NT2/D1 (cell line): ENCODE measurements around the gene ZNF563.
"Not testable (repeated sequence)": the region's sequence is repeated elsewhere in the genome, so short reads cannot be mapped to it uniquely, and the experiment has no call there.

Source experiments
- DNase-seq: peaks from one replicate; pipeline ENCODE4 v3.0.0-alpha.2; 2011; ENCODE audit warnings: low read depth, low spot score
- H3K27me3 ChIP-seq: 2 replicates; pipeline ENCODE4 v1.6.0; 2011; ENCODE audit warnings: mild to moderate bottlenecking; ENCODE audit not compliant: insufficient read length, insufficient read depth
- H3K36me3 ChIP-seq: 2 replicates; pipeline ENCODE4 v1.6.1; 2011; ENCODE audit warnings: mild to moderate bottlenecking, low read length, mixed read lengths; ENCODE audit not compliant: insufficient read depth, insufficient read length
- H3K4me1 ChIP-seq: 2 replicates; pipeline ENCODE4 v1.5.1; 2011; ENCODE audit not compliant: insufficient read depth, insufficient read length
- H3K4me3 ChIP-seq: 2 replicates; pipeline ENCODE4 v1.5.1; 2011; ENCODE audit warnings: low read depth; ENCODE audit not compliant: insufficient read length
- H3K9ac ChIP-seq: 2 replicates; pipeline ENCODE4 v1.6.0; 2011; ENCODE audit warnings: low read depth; ENCODE audit not compliant: insufficient read length
- H3K9me3 ChIP-seq: 2 replicates; pipeline ENCODE4 v1.5.1; 2011; ENCODE audit warnings: mild to moderate bottlenecking, low read length; ENCODE audit not compliant: insufficient read depth
- SUZ12 ChIP-seq: IDR thresholded peaks from 2 replicates; pipeline ENCODE4 v1.6.1; 2011; ENCODE audit not compliant: insufficient read length, insufficient read depth; ENCODE audit errors: extremely low read depth
- YY1 ChIP-seq: IDR thresholded peaks from 2 replicates; pipeline ENCODE4 v1.6.1; 2011; ENCODE audit not compliant: insufficient read length, insufficient read depth
- ZNF274 ChIP-seq: IDR thresholded peaks from 2 replicates; pipeline ENCODE4 v1.6.1; 2011; ENCODE audit warnings: mild to moderate bottlenecking, low read depth, low read length

Gene ZNF563

GRCh38 chr19:12325690-12326089 lies 7.7 kb downstream of the ZNF563 start:
- Histone ChIP-seq H3K9ac (no peak overlapping the region), H3K4me1 (no peaks in the 10 kb centered on the region), H3K4me3 (no peak overlapping the region), H3K36me3 (peaks cover 10% of the 10 kb centered on the region), H3K27me3 (no peaks in the 10 kb centered on the region), H3K9me3 (peaks cover 24% of the 10 kb centered on the region)
- no peak for DNase-seq
- TF ChIP-seq ZNF274: no peak
- no peak for TF ChIP-seq YY1
- no peak for TF ChIP-seq SUZ12

DNA sequence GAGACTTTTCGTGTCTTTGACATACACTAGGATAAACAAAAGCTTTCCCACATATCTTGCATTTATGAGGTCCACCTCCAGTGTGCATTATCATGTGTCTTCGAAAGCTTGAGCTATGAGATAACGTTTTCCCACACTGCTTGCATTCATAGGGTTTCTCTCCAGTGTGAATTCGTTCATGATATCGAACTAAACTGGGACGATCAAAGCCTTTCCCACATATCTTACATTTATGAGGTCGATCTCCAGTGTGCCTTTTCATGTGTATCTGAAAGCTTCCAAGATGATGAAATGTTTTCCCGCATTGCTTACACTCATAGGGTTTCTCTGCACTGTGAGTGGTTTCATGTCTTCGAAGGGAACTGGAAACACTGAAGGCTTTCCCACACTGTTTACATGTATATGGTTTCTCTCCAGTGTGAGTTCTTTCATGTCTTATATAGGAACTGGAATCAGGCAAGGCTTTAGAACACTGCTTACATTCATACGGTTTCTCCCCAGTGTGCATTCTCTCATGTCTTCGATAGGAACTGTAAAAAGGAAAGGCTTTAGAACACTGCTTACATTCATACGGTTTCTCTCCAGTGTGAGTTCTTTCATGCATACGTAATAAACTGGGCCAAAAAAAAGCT lies 14.5 kb downstream of the ZNF563 start:
- TF ChIP-seq SUZ12: no peak
- TF ChIP-seq ZNF274: no peak
- no peak for TF ChIP-seq YY1
- peaks cover 51% of the 10 kb centered on the region for H3K9me3 ChIP-seq
- H3K27me3 ChIP-seq: no peaks in the 10 kb centered on the region

GRCh38 chr19:12314553-12314952 lies 18.9 kb downstream of the ZNF563 start:
- no peak overlapping the region for H3K4me3 ChIP-seq
- no peaks in the 10 kb centered on the region for H3K27me3 ChIP-seq
- H3K36me3 ChIP-seq: peaks cover 17% of the 10 kb centered on the region
- H3K9ac ChIP-seq: no peak overlapping the region
- peaks cover 18% of the 10 kb centered on the region for H3K9me3 ChIP-seq
- no peak for TF ChIP-seq SUZ12
- no peak for TF ChIP-seq ZNF274
- TF ChIP-seq YY1: no peak
- no peaks in the 10 kb centered on the region for H3K4me1 ChIP-seq
- no peak for DNase-seq

More for the DNA sequence above, 14.5 kb downstream of the ZNF563 start:
- Histone ChIP-seq H3K4me1 (no peaks in the 10 kb centered on the region), H3K9ac (no peak overlapping the region), H3K36me3 (peaks cover 37% of the 10 kb centered on the region), H3K4me3 (no peak overlapping the region)
- DNase-seq: no peak

- not testable (repeated sequence) for H3K9me3 ChIP-seq, H3K9ac ChIP-seq, DNase-seq, H3K4me3 ChIP-seq, H3K4me1 ChIP-seq, H3K27me3 ChIP-seq, H3K36me3 ChIP-seq
These were observed 24.5 kb downstream of the ZNF563 start for GRCh38 chr19:12308891-12309290.

DNA sequence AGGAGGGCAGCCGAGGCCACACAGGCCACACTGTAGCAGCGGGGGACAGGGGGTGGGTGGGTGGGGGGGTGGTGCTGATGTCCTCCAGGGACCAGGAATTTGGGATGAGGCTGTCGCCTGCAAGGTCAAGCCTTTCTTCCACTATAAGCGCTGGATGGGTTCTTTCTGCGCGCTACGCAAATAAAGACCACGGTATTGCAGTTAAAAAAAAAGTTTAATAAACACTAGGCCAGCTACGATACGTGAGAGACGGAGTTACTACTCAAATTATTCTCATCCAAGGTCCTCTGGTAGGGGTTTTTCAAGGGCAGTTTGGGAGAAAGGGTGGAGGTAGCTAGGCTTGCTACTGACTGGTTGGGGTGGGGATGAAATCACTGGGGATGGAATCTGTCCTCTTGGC lies 38.2 kb downstream of the ZNF563 start:
- H3K9me3 ChIP-seq: no peaks in the 10 kb centered on the region
- H3K4me3 ChIP-seq: peak overlapping the region; percentile 91
- peak overlapping the region; percentile 73 for H3K9ac ChIP-seq
- no peak for DNase-seq
- TF ChIP-seq ZNF274 (no peak), SUZ12 (no peak), YY1 (no peak)
- peaks cover 3% of the 10 kb centered on the region for H3K4me1 ChIP-seq
- H3K27me3 ChIP-seq: no peaks in the 10 kb centered on the region
- peaks cover 17% of the 10 kb centered on the region for H3K36me3 ChIP-seq

GRCh38 chr19:12294249-12295158 lies 38.9 kb downstream of the ZNF563 start, which contains the start of gene ZNF44:
Gene ZNF44 (minus strand): TSS chr19:12294883. CDS start chr19:12294694, 189 bp downstream.
- peak; percentile 95 for DNase-seq
- TF ChIP-seq SUZ12 (no peak), ZNF274 (no peak)
- H3K36me3 ChIP-seq: peaks cover 17% of the 10 kb centered on the region
- peak within 1 kb of the TSS; percentile 92 for H3K9ac ChIP-seq
- peak within 1 kb of the TSS; percentile 91 for H3K4me3 ChIP-seq
- peaks cover 3% of the 10 kb centered on the region for H3K4me1 ChIP-seq
- H3K9me3 ChIP-seq: no peaks in the 10 kb centered on the region
- no peaks in the 10 kb centered on the region for H3K27me3 ChIP-seq

DNA sequence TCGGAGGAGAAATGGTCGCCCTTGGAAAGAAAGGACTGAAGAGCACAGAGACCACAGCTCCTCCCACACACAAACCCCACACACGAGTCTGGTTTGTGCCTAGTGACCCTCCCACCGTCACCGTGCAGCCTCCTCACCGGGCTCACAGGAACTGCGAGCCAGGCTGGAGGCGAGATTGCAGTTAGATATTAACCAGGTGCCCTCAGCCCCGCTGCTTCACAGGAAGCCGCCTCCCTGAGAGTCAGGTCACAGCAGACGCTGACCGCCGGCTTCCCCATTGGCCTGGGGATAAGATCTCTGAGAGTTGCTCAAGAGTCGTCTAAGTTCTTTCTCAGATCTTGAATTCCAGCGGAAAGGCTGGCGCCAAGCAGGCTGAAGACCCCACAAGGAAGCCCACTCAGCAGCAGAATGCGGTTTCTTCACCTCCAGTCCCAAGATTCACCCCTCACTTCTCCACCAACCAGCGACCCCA lies 39.6 kb downstream of the ZNF563 start:
- Histone ChIP-seq H3K4me1 (peaks cover 4% of the 10 kb centered on the region), H3K4me3 (peak overlapping the region; percentile 91), H3K9me3 (no peaks in the 10 kb centered on the region), H3K9ac (peak overlapping the region; percentile 92), H3K27me3 (no peaks in the 10 kb centered on the region), H3K36me3 (peaks cover 17% of the 10 kb centered on the region)
- TF ChIP-seq SUZ12: no peak
- TF ChIP-seq YY1: no peak
- no peak for TF ChIP-seq ZNF274
- DNase-seq: peak; percentile 39
